GM23338 (cell line): ENCODE data around the gene GATAD2A.

Experiments
- ETS1 ChIP-seq: IDR thresholded peaks from 2 replicates; pipeline ENCODE4 v1.6.1; 2016; ENCODE audit warnings: antibody characterized with exemption
- EZH2 ChIP-seq: fragments of 200-600 bp; sonication (generic); IDR thresholded peaks from one replicate; pipeline ENCODE4 v1.8.0; 2017; ENCODE audit warnings: antibody characterized with exemption, mild to moderate bottlenecking, low read depth; ENCODE audit not compliant: unreplicated experiment
- TF ChIP-seq, protein P1 (sequence below), 2 experiments: fragments of 200-600 bp in 1 of 2; sonication (generic) in 1 of 2; conservative IDR thresholded peaks; 2 replicates each; pipeline versions ENCODE4 v1.5.1 to v1.6.1; 2016 to 2017; ENCODE audit warnings: antibody characterized with exemption in 2 of 2, low read depth in 2 of 2, mild to moderate bottlenecking in 2 of 2, moderate library complexity in 1 of 2

DNA sequence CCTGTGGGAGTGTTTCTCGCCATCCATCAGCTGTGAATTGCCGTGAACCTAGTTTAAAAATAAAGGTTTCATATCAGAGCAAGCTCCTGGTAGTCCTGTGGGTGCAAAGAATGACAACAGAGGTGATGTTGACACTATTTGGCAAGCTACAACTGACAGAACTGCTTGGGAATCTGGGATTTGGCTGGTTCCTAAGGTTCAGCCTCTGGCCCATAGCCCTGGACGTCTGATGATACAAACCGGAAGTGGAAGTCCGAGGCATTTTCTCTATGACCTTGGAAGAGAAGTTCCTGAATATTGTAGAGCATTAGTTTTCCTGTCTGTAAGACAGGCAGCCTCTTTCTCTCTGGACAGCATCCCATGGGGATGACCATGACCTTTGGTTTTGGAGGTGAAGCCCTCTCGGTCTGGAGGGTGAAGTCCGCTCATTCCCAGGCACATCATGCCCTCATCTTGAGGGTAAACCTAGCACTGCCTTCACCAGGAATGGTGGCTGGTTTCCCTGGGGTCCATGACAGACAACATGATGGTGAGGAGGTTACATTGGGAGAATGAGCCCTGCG lies 29.1 kb downstream of the GATAD2A start:
- TF ChIP-seq ETS1 (no peak), EZH2 (no peak)
- TF ChIP-seq, protein P1, sequence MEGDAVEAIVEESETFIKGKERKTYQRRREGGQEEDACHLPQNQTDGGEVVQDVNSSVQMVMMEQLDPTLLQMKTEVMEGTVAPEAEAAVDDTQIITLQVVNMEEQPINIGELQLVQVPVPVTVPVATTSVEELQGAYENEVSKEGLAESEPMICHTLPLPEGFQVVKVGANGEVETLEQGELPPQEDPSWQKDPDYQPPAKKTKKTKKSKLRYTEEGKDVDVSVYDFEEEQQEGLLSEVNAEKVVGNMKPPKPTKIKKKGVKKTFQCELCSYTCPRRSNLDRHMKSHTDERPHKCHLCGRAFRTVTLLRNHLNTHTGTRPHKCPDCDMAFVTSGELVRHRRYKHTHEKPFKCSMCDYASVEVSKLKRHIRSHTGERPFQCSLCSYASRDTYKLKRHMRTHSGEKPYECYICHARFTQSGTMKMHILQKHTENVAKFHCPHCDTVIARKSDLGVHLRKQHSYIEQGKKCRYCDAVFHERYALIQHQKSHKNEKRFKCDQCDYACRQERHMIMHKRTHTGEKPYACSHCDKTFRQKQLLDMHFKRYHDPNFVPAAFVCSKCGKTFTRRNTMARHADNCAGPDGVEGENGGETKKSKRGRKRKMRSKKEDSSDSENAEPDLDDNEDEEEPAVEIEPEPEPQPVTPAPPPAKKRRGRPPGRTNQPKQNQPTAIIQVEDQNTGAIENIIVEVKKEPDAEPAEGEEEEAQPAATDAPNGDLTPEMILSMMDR (conservative IDR thresholded peaks at IDR 0.05; ENCODE audit: low read depth in 2 of 2), result no peak
